Measurements from ENCODE around the gene PARP16.

Gene PARP16

GRCh38 chr15:65275728-65276126, 11.0 kb downstream of the PARP16 start (continued):
- 0 out of 2 replicates have a peak, but pooled peaks have one; percentile 48 for TF ChIP-seq HIC1 (tag by site-specific recombination; IDR thresholded peaks at IDR 0.05)
- TF ChIP-seq ZNF768 (tag by site-specific recombination; IDR thresholded peaks at IDR 0.05) = no peak
- TF ChIP-seq ZNF148 (tag by site-specific recombination; IDR thresholded peaks at IDR 0.05; ENCODE audit: borderline replicate concordance) = no peak
- no peak for TF ChIP-seq TRIM28 (IDR thresholded peaks at IDR 0.05; ENCODE audit: borderline replicate concordance, low read length)
- TF ChIP-seq ZNF157 (tag by site-specific recombination; IDR thresholded peaks at IDR 0.05) = no peak
- TF ChIP-seq ZBTB10 (tag by site-specific recombination; IDR thresholded peaks at IDR 0.05) = no peak
- TF ChIP-seq ZNF571 (tag by site-specific recombination; IDR thresholded peaks at IDR 0.05) = no peak
- TF ChIP-seq ZNF585B (tag by site-specific recombination; IDR thresholded peaks at IDR 0.05) = no peak
- TF ChIP-seq ZNF549 (tag by site-specific recombination; IDR thresholded peaks at IDR 0.05) = no peak
- no peak for TF ChIP-seq WT1 (tag by site-specific recombination; IDR thresholded peaks at IDR 0.05)
- no peak for TF ChIP-seq ZNF776 (tag by site-specific recombination; IDR thresholded peaks at IDR 0.05; ENCODE audit: borderline replicate concordance)
- TF ChIP-seq ZFP69B (tag by site-specific recombination; IDR thresholded peaks at IDR 0.05) = no peak
- TF ChIP-seq GFI1B (tag by site-specific recombination; IDR thresholded peaks at IDR 0.05) = no peak
- TF ChIP-seq, protein P1, sequence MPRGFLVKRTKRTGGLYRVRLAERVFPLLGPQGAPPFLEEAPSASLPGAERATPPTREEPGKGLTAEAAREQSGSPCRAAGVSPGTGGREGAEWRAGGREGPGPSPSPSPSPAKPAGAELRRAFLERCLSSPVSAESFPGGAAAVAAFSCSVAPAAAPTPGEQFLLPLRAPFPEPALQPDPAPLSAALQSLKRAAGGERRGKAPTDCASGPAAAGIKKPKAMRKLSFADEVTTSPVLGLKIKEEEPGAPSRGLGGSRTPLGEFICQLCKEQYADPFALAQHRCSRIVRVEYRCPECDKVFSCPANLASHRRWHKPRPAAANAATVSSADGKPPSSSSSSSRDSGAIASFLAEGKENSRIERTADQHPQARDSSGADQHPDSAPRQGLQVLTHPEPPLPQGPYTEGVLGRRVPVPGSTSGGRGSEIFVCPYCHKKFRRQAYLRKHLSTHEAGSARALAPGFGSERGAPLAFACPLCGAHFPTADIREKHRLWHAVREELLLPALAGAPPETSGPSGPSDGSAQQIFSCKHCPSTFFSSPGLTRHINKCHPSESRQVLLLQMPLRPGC (tag by site-specific recombination; IDR thresholded peaks at IDR 0.05) = 0 out of 2 replicates have a peak, but pooled peaks have one; percentile 12
- no peak for TF ChIP-seq MEIS1 (CRISPR knock-in tag; IDR thresholded peaks at IDR 0.05; ENCODE audit: borderline replicate concordance)
- TF ChIP-seq, protein P2, sequence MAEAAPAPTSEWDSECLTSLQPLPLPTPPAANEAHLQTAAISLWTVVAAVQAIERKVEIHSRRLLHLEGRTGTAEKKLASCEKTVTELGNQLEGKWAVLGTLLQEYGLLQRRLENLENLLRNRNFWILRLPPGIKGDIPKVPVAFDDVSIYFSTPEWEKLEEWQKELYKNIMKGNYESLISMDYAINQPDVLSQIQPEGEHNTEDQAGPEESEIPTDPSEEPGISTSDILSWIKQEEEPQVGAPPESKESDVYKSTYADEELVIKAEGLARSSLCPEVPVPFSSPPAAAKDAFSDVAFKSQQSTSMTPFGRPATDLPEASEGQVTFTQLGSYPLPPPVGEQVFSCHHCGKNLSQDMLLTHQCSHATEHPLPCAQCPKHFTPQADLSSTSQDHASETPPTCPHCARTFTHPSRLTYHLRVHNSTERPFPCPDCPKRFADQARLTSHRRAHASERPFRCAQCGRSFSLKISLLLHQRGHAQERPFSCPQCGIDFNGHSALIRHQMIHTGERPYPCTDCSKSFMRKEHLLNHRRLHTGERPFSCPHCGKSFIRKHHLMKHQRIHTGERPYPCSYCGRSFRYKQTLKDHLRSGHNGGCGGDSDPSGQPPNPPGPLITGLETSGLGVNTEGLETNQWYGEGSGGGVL (tag by site-specific recombination; IDR thresholded peaks at IDR 0.05) = 0 out of 2 replicates have a peak, but pooled peaks have one; percentile 12
- TF ChIP-seq ZBTB1 (tag by site-specific recombination; IDR thresholded peaks at IDR 0.05) = no peak
- TF ChIP-seq, protein P3, sequence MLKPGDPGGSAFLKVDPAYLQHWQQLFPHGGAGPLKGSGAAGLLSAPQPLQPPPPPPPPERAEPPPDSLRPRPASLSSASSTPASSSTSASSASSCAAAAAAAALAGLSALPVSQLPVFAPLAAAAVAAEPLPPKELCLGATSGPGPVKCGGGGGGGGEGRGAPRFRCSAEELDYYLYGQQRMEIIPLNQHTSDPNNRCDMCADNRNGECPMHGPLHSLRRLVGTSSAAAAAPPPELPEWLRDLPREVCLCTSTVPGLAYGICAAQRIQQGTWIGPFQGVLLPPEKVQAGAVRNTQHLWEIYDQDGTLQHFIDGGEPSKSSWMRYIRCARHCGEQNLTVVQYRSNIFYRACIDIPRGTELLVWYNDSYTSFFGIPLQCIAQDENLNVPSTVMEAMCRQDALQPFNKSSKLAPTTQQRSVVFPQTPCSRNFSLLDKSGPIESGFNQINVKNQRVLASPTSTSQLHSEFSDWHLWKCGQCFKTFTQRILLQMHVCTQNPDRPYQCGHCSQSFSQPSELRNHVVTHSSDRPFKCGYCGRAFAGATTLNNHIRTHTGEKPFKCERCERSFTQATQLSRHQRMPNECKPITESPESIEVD (tag by site-specific recombination; IDR thresholded peaks at IDR 0.05) = no peak
- TF ChIP-seq SETDB1 (IDR thresholded peaks at IDR 0.05; ENCODE audit: insufficient read length, low read length) = no peak
- no peak for TF ChIP-seq ZNF214 (tag by site-specific recombination; IDR thresholded peaks at IDR 0.05; ENCODE audit: borderline replicate concordance)
- TF ChIP-seq ZNF510 (tag by site-specific recombination; IDR thresholded peaks at IDR 0.05; ENCODE audit: insufficient replicate concordance) = no peak
- no peak for TF ChIP-seq RBAK (tag by site-specific recombination; IDR thresholded peaks at IDR 0.05)
- TF ChIP-seq ZNF10 (tag by site-specific recombination; IDR thresholded peaks at IDR 0.05) = no peak
- TF ChIP-seq ZNF169 (tag by site-specific recombination; IDR thresholded peaks at IDR 0.05) = no peak
- TF ChIP-seq, protein P4, sequence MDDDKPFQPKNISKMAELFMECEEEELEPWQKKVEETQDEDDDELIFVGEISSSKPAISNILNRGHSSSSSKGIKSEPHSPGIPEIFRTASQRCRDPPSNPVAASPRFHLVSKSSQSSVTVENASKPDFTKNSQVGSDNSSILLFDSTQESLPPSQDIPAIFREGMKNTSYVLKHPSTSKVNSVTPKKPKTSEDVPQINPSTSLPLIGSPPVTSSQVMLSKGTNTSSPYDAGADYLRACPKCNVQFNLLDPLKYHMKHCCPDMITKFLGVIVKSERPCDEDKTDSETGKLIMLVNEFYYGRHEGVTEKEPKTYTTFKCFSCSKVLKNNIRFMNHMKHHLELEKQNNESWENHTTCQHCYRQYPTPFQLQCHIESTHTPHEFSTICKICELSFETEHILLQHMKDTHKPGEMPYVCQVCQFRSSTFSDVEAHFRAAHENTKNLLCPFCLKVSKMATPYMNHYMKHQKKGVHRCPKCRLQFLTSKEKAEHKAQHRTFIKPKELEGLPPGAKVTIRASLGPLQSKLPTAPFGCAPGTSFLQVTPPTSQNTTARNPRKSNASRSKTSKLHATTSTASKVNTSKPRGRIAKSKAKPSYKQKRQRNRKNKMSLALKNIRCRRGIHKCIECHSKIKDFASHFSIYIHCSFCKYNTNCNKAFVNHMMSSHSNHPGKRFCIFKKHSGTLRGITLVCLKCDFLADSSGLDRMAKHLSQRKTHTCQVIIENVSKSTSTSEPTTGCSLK (tag by site-specific recombination; IDR thresholded peaks at IDR 0.05) = no peak
- no peak for TF ChIP-seq ZSCAN30 (tag by site-specific recombination; IDR thresholded peaks at IDR 0.05)
